ENCODE results near the gene GAS2L3. TPM values are rescaled to one million over a fixed set of nuclear protein-coding genes. Genes with fewer than 3 reads are reported as not detected.

Gene GAS2L3
- total and polyA plus RNA-seq, 4 donors: 0.13 to 19.6 (median 5.5) TPM

DNA sequence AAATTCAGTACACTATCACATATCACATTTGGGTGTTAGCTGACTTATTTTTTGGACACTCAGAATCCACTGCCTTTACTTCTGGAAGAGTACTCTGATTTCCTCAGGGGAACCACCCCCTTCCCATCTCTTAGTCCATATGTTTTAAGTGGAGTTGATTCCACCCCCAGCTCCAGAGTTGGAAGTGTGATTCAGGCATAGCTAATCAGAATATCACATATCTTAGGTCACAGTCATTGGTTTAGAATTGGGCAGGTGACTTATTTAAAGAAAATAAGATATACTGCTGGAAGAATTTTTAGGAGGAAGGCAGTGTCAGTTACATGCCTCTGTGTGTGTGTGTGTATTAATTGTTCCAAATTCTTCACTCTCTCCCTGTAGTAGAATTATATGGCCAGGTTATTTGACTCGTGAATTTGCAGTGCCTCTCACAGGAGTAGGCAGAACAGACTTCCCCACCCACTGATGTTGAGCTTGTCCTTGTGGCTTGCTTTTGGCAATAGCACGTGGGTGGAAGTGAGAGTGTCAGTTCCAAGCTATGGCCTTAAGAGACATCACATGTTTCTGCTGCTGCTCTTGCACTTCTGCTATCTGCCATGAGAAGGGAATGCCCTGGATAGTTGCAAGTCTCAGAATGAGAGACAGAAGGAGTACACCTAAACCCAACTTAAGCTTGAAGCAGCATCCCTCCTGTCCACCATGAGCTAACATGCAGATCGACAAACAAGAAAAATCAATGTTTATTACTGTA, 6.4 kb upstream of the GAS2L3 start:
- no peak for ATAC-seq (ENCODE audit: low FRiP score)
- DNase-seq: peak in 1 of 2 donors; percentile 71
- no peaks in the 10 kb centered on the region for H3K9me3 ChIP-seq (ENCODE audit: control insufficient read depth, low read length)
- intact Hi-C loops (cut with DNase I): no loop called here
- no peaks in the 10 kb centered on the region for H3K4me1 ChIP-seq (ENCODE audit: control insufficient read depth in 1 of 2, insufficient read depth in 2 of 2, low read length in 2 of 2)
- WGBS, 2 donors: 49 to 54% methylated on average over 3 of the region's 3 CpGs
- H3K4me3 ChIP-seq (ENCODE audit: low read length in 2 of 2): no peak overlapping the region
- H3K36me3 ChIP-seq (ENCODE audit: control insufficient read depth in 1 of 2, insufficient read depth in 2 of 2, low read length in 1 of 2): no peaks in the 10 kb centered on the region
- no peak overlapping the region for H3K27ac ChIP-seq (ENCODE audit: low read depth in 1 of 2, low read length in 2 of 2)
- no peaks in the 10 kb centered on the region for H3K27me3 ChIP-seq (ENCODE audit: control insufficient read depth in 1 of 2, insufficient read depth in 2 of 2, low read length in 1 of 2)

- peaks cover 0 to 2% of the 10 kb centered on the region in 2 donors for H3K4me1 ChIP-seq (ENCODE audit: control insufficient read depth in 1 of 2, insufficient read depth in 2 of 2, low read length in 2 of 2)
- no peaks in the 10 kb centered on the region for H3K36me3 ChIP-seq (ENCODE audit: control insufficient read depth in 1 of 2, insufficient read depth in 2 of 2, low read length in 1 of 2)
- ATAC-seq (ENCODE audit: low FRiP score): no peak
- DNase-seq: no peak
- no peak overlapping the region for H3K4me3 ChIP-seq (ENCODE audit: low read length in 2 of 2)
- no peak overlapping the region for H3K27ac ChIP-seq (ENCODE audit: low read depth in 1 of 2, low read length in 2 of 2)
- intact Hi-C loops (cut with DNase I): no loop called here
- H3K27me3 ChIP-seq (ENCODE audit: control insufficient read depth in 1 of 2, insufficient read depth in 2 of 2, low read length in 1 of 2): no peaks in the 10 kb centered on the region
- no peaks in the 10 kb centered on the region for H3K9me3 ChIP-seq (ENCODE audit: control insufficient read depth, low read length)
Measured at GRCh38 chr12:100567945-100568344, 5.5 kb upstream of the GAS2L3 start.

DNA sequence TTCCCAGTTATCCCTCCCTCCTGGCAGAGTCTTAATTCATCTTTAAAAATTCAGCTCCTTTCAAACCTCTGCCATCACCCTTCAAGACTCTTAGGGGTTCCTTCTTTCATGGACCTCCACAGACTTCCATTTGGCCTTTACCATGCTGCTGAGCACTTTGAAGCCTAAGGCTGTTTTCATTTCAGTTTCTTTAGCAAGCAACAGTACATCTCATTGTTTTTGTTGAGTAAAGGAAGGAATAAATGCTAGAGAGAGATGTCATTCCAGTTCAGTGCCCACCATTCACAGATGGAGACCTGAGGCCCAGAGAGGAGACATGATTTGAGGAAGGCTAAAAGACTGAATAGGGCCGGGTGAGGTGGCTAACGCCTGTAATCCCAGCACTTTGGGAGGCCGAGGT, 1.3 kb upstream of the GAS2L3 start:
- Histone ChIP-seq H3K27me3 (ENCODE audit: control insufficient read depth in 1 of 2, insufficient read depth in 2 of 2, low read length in 1 of 2) (no peaks in the 10 kb centered on the region), H3K4me3 (ENCODE audit: low read length in 2 of 2) (no peak overlapping the region), H3K9me3 (ENCODE audit: control insufficient read depth, low read length) (no peaks in the 10 kb centered on the region), H3K4me1 (ENCODE audit: control insufficient read depth in 1 of 2, insufficient read depth in 2 of 2, low read length in 2 of 2) (peaks cover 0 to 7% of the 10 kb centered on the region in 2 donors), H3K36me3 (ENCODE audit: control insufficient read depth in 1 of 2, insufficient read depth in 2 of 2, low read length in 1 of 2) (no peaks in the 10 kb centered on the region), H3K27ac (ENCODE audit: low read depth in 1 of 2, low read length in 2 of 2) (no peak overlapping the region)
- no peak for ATAC-seq (ENCODE audit: low FRiP score)
- WGBS, 2 donors: 96 to 100% methylated on average over 3 of the region's 3 CpGs
- no peak for DNase-seq
- intact Hi-C loops (cut with DNase I): no loop called here

DNA sequence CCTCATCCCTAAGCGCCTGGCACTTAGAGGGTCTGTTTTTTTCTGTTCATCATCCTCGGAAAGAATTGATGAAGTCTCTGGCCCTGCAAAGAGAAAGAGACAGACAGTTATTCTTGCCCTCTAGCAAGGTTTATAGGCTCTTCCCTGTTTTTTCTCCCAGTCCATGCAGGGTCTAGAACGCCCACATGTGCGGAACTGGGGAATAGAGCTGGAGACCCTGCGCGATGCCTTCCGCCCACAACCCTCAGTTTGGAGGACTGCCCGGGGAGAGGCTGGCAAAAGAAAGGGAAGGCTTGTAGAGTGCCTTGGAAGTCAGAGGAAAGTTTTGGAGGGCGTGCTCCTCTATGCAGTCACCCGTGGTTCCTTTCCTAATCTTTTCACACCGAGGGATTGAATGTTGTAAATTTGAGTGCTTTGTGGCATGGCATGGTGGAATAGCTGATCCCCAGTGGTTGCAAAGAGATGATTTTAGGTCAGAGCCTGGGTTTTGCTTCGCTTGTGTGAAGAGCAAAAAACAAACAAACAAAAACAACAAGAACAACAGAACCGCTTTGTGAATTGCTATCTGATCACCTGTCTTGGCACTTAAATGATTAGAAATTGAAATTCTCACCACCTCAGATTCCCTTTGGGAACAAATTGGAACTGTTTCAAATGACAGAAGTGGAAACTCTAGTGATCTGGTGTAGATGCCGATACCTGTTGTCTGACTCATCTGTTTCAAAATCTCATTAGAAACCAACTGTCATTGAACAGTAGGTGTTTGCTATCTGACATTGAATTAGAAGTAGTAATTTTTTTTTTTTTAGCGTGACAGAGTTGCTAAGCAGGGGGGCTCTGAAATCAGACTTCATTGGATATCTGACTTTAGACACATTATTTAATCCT, 947 bp downstream of the GAS2L3 start:
- intact Hi-C loops (cut with DNase I): no loop called here
- Histone ChIP-seq H3K36me3 (ENCODE audit: control insufficient read depth in 1 of 2, insufficient read depth in 2 of 2, low read length in 1 of 2) (no peaks in the 10 kb centered on the region), H3K27ac (ENCODE audit: low read depth in 1 of 2, low read length in 2 of 2) (no peak overlapping the region), H3K4me3 (ENCODE audit: low read length in 2 of 2) (peak overlapping the region; percentile 2 to 78), H3K4me1 (ENCODE audit: control insufficient read depth in 1 of 2, insufficient read depth in 2 of 2, low read length in 2 of 2) (peaks cover 0 to 7% of the 10 kb centered on the region in 2 donors), H3K9me3 (ENCODE audit: control insufficient read depth, low read length) (no peaks in the 10 kb centered on the region), H3K27me3 (ENCODE audit: control insufficient read depth in 1 of 2, insufficient read depth in 2 of 2, low read length in 1 of 2) (no peaks in the 10 kb centered on the region)
- ATAC-seq (ENCODE audit: low FRiP score) (peak; percentile 56), DNase-seq (peak; percentile 66 to 72)
- 12% methylated on average over 15 of the region's 15 CpGs for WGBS, 2 donors

DNA sequence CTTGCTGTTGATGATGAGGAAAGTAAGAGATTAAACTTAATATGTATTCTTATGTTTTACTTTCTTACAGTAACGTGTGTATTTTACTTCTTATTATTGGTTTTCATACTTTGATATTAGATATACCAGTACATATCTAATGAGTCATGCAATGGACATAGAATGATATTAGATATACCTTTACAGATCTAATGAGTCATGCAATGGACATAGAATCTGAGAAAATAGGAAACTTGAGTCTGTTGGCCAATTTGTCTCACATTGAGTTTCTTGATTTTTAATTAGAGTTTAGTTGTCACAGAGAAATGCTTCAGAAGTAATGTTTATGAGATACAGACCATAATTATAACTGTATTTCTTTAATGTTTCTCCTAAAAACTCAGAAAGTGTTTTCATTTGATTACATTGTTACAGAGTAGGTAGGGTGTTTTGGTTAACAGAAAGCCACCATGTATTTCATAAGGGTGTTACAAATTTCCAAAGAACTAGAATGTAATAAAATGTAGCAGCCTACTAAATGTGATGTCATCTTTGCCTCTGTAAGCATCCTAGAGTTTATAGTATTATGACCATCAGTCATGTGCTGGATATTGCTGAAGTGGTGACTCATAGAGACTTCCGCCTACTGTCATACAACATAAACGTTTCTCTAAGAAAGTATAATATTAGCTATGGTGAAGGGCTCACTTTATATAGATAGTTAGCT, 3.0 kb downstream of the GAS2L3 start:
- WGBS, 2 donors: 82 to 84% methylated on average over 3 of the region's 3 CpGs
- ATAC-seq (ENCODE audit: low FRiP score) (no peak), DNase-seq (no peak)
- Histone ChIP-seq H3K36me3 (ENCODE audit: control insufficient read depth in 1 of 2, insufficient read depth in 2 of 2, low read length in 1 of 2) (no peaks in the 10 kb centered on the region), H3K27me3 (ENCODE audit: control insufficient read depth in 1 of 2, insufficient read depth in 2 of 2, low read length in 1 of 2) (no peaks in the 10 kb centered on the region), H3K27ac (ENCODE audit: low read depth in 1 of 2, low read length in 2 of 2) (no peak overlapping the region), H3K4me3 (ENCODE audit: low read length in 2 of 2) (no peak overlapping the region), H3K4me1 (ENCODE audit: control insufficient read depth in 1 of 2, insufficient read depth in 2 of 2, low read length in 2 of 2) (peaks cover 0 to 7% of the 10 kb centered on the region in 2 donors), H3K9me3 (ENCODE audit: control insufficient read depth, low read length) (no peaks in the 10 kb centered on the region)
- intact Hi-C loops (cut with DNase I): no loop called here

DNA sequence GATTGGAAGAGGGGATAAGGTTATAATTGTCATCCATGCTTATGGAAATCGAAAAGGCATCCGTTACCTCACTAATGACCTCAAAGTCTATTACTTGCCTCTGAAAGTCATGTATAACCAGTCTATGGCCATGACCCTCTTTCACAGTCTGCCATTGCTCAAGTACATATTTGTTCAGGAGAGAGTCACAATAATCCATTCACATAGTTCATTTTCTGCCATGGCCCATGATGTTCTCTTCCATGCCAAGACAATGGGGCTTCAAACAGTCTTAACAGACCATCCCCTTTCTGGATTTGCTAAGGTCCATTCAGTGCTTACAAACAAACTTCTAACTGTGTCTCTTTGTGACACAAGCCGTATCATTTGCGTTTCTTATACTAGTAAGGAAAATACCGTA, 5.4 kb downstream of the GAS2L3 start:
- H3K4me1 ChIP-seq (ENCODE audit: control insufficient read depth in 1 of 2, insufficient read depth in 2 of 2, low read length in 2 of 2): peaks cover 0 to 5% of the 10 kb centered on the region in 2 donors
- no peak overlapping the region for H3K4me3 ChIP-seq (ENCODE audit: low read length in 2 of 2)
- H3K27ac ChIP-seq (ENCODE audit: low read depth in 1 of 2, low read length in 2 of 2): no peak overlapping the region
- no peaks in the 10 kb centered on the region for H3K27me3 ChIP-seq (ENCODE audit: control insufficient read depth in 1 of 2, insufficient read depth in 2 of 2, low read length in 1 of 2)
- intact Hi-C loops (cut with DNase I): no loop called here
- DNase-seq: no peak
- no peak for ATAC-seq (ENCODE audit: low FRiP score)
- WGBS, 2 donors: 97 to 99% methylated on average over 5 of the region's 5 CpGs
- H3K36me3 ChIP-seq (ENCODE audit: control insufficient read depth in 1 of 2, insufficient read depth in 2 of 2, low read length in 1 of 2): no peaks in the 10 kb centered on the region
- H3K9me3 ChIP-seq (ENCODE audit: control insufficient read depth, low read length): peaks cover 2% of the 10 kb centered on the region

DNA sequence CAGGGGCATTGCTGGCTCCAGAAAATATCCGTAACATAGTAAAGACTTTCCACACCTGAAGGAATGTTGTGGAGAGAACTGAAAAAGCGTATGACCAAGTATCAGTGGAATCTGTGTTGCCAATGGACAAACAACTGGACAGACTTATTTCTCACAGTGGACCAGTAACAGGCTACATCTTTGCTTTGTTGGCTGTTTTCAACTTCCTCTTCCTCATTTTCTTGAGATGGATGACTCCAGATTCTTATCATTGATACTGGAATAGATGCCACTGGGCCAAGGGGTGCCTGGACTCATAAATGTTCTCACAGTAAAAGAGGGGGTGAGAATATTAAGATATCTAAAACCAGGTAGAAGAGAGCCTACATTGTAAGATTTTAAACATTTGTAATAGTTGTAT, 6.4 kb downstream of the GAS2L3 start:
- no peak overlapping the region for H3K4me3 ChIP-seq (ENCODE audit: low read length in 2 of 2)
- H3K9me3 ChIP-seq (ENCODE audit: control insufficient read depth, low read length): peaks cover 2% of the 10 kb centered on the region
- no peaks in the 10 kb centered on the region for H3K4me1 ChIP-seq (ENCODE audit: control insufficient read depth in 1 of 2, insufficient read depth in 2 of 2, low read length in 2 of 2)
- DNase-seq: no peak
- intact Hi-C loops (cut with DNase I): no loop called here
- no peaks in the 10 kb centered on the region for H3K36me3 ChIP-seq (ENCODE audit: control insufficient read depth in 1 of 2, insufficient read depth in 2 of 2, low read length in 1 of 2)
- no peak for ATAC-seq (ENCODE audit: low FRiP score)
- no peaks in the 10 kb centered on the region for H3K27me3 ChIP-seq (ENCODE audit: control insufficient read depth in 1 of 2, insufficient read depth in 2 of 2, low read length in 1 of 2)
- H3K27ac ChIP-seq (ENCODE audit: low read depth in 1 of 2, low read length in 2 of 2): no peak overlapping the region
- 53 to 100% methylated on average over 2 of the region's 2 CpGs for WGBS, 2 donors

DNA sequence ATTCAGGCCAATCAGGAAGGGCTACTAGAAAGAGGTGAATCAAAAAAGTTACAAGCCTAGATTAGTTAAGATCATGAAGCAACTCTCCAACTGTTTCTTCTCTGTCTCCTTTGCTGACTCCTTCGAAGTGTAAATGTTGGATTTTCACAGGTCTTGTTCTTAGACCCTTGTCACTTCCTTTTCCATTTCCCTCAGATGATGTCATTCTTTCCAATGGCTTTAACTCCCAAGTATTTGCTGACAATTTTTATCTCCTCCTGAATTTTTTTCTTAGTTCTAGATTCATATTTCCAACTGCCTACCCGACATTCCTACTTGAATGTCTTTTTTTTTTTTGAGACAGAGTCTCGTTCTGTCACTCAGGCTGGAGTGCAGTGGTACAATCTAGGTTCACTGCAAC, 10.8 kb downstream of the GAS2L3 start:
- H3K36me3 ChIP-seq (ENCODE audit: control insufficient read depth in 1 of 2, insufficient read depth in 2 of 2, low read length in 1 of 2): no peaks in the 10 kb centered on the region
- peaks cover 4% of the 10 kb centered on the region for H3K9me3 ChIP-seq (ENCODE audit: control insufficient read depth, low read length)
- no peaks in the 10 kb centered on the region for H3K27me3 ChIP-seq (ENCODE audit: control insufficient read depth in 1 of 2, insufficient read depth in 2 of 2, low read length in 1 of 2)
- H3K4me3 ChIP-seq (ENCODE audit: low read length in 2 of 2): no peak overlapping the region
- no peak overlapping the region for H3K27ac ChIP-seq (ENCODE audit: low read depth in 1 of 2, low read length in 2 of 2)
- 38 to 47% methylated on average over 3 of the region's 3 CpGs for WGBS, 2 donors
- no peaks in the 10 kb centered on the region for H3K4me1 ChIP-seq (ENCODE audit: control insufficient read depth in 1 of 2, insufficient read depth in 2 of 2, low read length in 2 of 2)
- ATAC-seq (ENCODE audit: low FRiP score): no peak
- no peak for DNase-seq
- intact Hi-C loops (cut with DNase I): no loop called here
